Measurements from ENCODE around the gene MRPL12.

DNA sequence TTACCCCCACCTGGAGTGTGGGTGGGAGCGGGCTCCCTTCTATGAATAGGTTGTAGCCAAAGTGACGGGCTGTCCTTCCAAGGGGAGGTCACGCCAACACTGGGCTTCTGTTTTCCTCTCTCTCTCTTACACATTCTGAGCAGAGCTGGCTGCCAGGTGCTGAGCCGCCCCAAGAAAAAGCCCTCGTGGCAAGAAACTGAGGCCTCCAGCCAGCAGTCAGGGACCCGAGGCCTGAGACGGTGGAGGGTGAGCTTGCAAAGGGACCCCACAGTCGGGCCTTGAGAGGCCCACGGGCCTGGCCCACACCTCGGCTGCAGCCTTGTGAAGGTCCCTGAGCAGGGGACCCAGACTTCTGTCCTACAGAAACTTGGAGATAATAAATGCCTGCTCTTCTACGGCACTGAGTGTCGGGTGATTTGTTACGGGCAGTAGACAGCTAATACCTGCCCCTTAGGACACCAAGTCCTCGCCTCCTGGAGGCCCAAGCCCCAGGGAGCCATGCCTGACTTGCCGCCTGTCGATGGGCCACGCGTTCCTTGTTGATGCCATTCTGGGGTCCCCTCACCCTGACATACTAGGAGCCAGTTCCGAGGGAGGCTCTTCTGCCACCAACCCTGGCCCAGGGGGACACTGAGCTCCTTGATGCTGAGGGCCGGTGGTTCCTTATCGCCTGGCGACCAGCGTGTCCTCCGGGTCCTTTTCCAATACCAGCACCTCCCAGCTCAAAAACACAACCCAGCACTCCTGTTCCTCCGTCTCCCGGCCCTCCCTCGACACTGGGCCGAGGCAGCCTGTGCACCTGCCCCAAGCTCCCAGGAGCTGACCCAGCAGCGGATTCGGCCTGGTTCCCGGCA, 35.0 kb downstream of the MRPL12 start:
- TF ChIP-seq CTCF (IDR thresholded peaks at IDR 0.05) (no peak), POLR2AphosphoS5 (IDR thresholded peaks at IDR 0.05) (no peak)

Data from breast epithelium (tissue), 3 donors.